ENCODE data around the gene ATAT1. TPM values are rescaled to one million over a fixed set of nuclear protein-coding genes. Genes with fewer than 3 reads are reported as not detected.
A peak's percentile ranks its signal among the peaks of the same experiment; 100 is the strongest.

The ATAT1 gene
- total RNA-seq, 4 donors from 2014 or later: 8.5 to 10.2 (median 10.1) TPM; not detected in 1

GRCh38 chr6:30647242-30648116 is 20.8 kb downstream of the ATAT1 start:
- Histone ChIP-seq H3K4me1 (peaks cover 4 to 6% of the 10 kb centered on the region in 2 donors), H3K36me3 (no peaks in the 10 kb centered on the region), H3K9me3 (no peaks in the 10 kb centered on the region), H3K27ac (peak overlapping the region; percentile 92 to 95), H3K27me3 (no peaks in the 10 kb centered on the region), H3K4me3 (peak overlapping the region; percentile 74 to 99)
- intact Hi-C loops (cut with DNase I; ENCODE audit: low total_unique reads): no loop called here
- DNase-seq: peak; percentile 49 to 64
- TF ChIP-seq POLR2A (IDR thresholded peaks at IDR 0.05) (peak in 1 of 2 donors; percentile 10), CTCF (IDR thresholded peaks at IDR 0.05) (no peak)

GRCh38 chr6:30651143-30651542 is 24.5 kb downstream of the ATAT1 start:
- Histone ChIP-seq H3K27ac (no peak overlapping the region), H3K9me3 (no peaks in the 10 kb centered on the region), H3K4me3 (no peak overlapping the region), H3K36me3 (no peaks in the 10 kb centered on the region), H3K27me3 (no peaks in the 10 kb centered on the region), H3K4me1 (peaks cover 4 to 6% of the 10 kb centered on the region in 2 donors)
- no peak for TF ChIP-seq CTCF (IDR thresholded peaks at IDR 0.05)
- no peak for TF ChIP-seq POLR2A (IDR thresholded peaks at IDR 0.05)
- no peak for DNase-seq
- intact Hi-C loops (cut with DNase I; ENCODE audit: low total_unique reads): no loop called here

GRCh38 chr6:30654798-30655742 is 28.4 kb downstream of the ATAT1 start:
- Histone ChIP-seq H3K4me1 (no peaks in the 10 kb centered on the region), H3K27ac (no peak overlapping the region), H3K36me3 (no peaks in the 10 kb centered on the region), H3K27me3 (no peaks in the 10 kb centered on the region), H3K4me3 (no peak overlapping the region), H3K9me3 (no peaks in the 10 kb centered on the region)
- no peak for DNase-seq
- intact Hi-C loops (cut with DNase I; ENCODE audit: low total_unique reads): no loop called here
- TF ChIP-seq CTCF (IDR thresholded peaks at IDR 0.05) (no peak), POLR2A (IDR thresholded peaks at IDR 0.05) (no peak)

- DNase-seq: no peak
- H3K4me3 ChIP-seq: no peak overlapping the region
- H3K27ac ChIP-seq: no peak overlapping the region
- H3K4me1 ChIP-seq: no peaks in the 10 kb centered on the region
- no peaks in the 10 kb centered on the region for H3K9me3 ChIP-seq
- H3K27me3 ChIP-seq: no peaks in the 10 kb centered on the region
- no peaks in the 10 kb centered on the region for H3K36me3 ChIP-seq
- TF ChIP-seq POLR2A (IDR thresholded peaks at IDR 0.05) (no peak), CTCF (IDR thresholded peaks at IDR 0.05) (no peak)
- intact Hi-C loops (cut with DNase I; ENCODE audit: low total_unique reads): no loop called here
These were observed 29.0 kb downstream of the ATAT1 start for GRCh38 chr6:30655743-30656094.
